Measurements from ENCODE around the gene DQX1. TPM values are rescaled to one million over a fixed set of nuclear protein-coding genes. Genes with fewer than 3 reads are reported as not detected.

DQX1 gene
- polyA plus RNA-seq, 10 donors = 0.13 to 0.33 (median 0.16) TPM; not detected in 5

DNA sequence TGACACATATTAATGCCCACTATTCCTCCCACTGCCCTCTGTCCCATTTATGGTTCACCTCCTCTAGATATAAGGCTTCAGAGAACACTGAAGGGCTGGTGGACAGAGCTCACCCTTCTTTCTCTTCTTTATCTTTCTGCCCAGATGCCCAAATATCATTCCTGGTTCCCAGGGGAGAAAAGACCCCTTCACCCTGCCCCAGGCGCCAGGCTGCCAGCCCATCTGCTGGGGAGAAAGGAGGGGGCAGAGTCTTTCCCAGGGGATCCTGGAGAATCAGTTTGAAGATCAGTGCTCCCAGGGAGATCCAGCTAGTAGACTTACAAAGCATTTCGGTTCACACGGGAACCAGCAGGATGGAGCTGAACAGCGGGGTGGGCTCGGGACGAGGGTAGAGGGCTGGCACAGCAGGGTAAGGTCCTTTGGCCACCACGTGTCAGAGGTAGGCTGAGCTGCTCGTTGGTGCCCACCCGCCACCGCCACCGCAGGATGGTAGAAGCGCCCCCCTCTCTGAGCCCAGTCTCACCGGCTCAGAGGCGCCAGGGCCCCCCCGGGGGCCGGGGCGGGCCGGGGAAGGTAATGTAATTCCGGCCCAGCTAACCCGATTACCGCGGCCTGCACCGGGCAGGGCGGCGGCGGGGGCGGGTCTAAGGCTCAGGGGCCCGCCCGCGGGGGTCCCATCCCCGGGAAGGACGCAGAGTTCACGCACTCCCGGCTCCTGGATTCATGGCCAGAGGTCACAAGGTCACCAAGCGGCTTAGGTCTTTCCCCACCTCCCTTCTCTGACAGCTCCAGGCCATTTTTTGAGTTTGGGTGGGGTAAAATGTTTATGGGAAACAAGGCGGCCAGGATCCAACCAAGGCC, 13.1 kb downstream of the DQX1 start:
- no peak for DNase-seq

- DNase-seq = no peak
These were observed 14.7 kb downstream of the DQX1 start for GRCh38 chr2:74511104-74511989.

- DNase-seq = no peak
These were observed 15.8 kb downstream of the DQX1 start for GRCh38 chr2:74510272-74510671.

GRCh38 chr2:74507926-74508520, 18.0 kb downstream of the DQX1 start:
- DNase-seq = peak in 1 of 3 donors; percentile 74

- peak; percentile 98 to 100 (median 99) for DNase-seq
These were observed 18.7 kb downstream of the DQX1 start, which contains the start of gene PCGF1 for GRCh38 chr2:74507145-74507925. Gene PCGF1, minus strand, starts transcription at chr2:74507695. Its CDS starts 27 bp downstream, at chr2:74507668.

- DNase-seq = no peak
These were observed 20.4 kb downstream of the DQX1 start for GRCh38 chr2:74505448-74506246.

DNA sequence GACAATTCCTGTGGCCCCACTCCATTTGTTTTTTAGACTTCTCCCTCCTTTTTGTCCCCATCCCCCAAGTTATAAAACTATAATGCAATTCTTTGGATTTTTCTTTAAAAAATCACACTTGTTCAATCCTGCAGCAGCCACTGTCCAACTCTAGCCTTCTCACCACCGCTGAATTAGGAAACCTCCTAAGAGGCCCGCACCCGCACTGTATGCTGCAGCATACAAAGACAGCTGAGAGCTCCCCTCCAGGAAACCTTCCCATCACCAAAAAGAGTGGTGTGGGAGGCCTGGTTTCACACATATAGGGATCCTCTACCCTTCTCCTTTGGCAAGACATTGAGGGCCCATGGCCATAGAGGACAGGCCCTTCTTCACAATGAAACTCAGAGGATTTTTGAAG, 21.4 kb downstream of the DQX1 start:
- no peak for DNase-seq

- no peak for DNase-seq
These were observed 22.2 kb downstream of the DQX1 start for GRCh38 chr2:74503506-74504475.

DNA sequence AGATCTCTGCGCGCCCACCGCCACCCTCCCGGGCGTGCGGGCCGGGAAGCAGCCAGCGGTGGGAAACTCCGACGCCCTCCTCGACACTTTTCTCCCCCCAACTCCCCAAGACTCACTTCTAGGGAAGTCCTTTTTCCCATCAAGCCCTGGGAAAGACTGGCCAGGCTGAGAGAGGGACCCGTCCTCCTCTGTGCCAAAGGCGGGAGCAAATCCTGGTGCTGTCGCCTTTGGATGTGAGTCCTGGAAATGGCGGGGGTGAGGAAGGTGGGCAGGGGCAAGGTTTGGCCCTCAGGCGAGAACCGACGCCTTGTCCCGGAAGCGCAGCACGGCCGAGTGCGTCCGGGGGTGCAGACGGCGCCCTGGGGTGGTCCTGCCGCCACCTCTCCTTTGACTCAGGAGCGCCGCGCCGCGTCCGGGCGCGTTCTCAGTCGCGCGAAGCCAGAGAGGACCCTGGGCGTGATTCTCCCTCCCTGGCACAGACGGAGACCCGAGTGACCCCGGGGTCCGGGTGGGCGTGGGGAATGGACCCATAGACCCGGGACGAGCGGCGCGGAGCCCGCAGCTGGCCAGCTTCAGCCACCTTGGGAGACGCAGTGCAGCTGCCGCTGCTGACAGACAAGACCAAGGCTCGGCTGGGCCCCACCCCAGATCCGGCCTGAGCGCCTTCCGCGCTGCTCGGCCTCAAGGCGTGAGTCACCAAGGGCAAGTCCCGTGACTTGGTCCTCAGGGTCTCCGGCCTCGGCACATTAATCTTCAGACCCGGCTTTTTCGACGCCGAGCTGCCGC, 23.1 kb downstream of the DQX1 start:
- peak; percentile 72 to 90 (median 79) for DNase-seq

GRCh38 chr2:74502147-74502719, 23.8 kb downstream of the DQX1 start:
- DNase-seq = peak in 1 of 3 donors; percentile 67

- DNase-seq = peak in 1 of 3 donors; percentile 73
These were observed 24.5 kb downstream of the DQX1 start for GRCh38 chr2:74501335-74502071.

DNA sequence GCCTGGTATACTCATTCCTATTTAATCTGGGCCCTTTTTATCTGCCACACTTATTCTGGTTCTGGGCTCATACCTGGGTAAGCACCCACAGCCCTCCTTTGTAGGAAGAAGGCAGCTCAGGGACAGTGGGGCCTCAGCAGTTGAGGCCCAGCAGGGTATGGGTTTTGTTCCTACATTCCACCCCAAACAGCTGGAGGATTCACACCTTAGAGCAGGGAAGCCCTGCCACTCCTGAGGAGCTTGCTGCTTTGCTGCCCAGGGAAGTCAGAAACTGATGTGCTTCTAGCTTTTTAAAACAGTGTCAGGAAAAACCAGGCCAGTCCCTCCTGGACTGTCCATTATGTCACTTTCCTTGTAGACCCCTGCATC, 25.5 kb downstream of the DQX1 start:
- DNase-seq = no peak

- DNase-seq = no peak
These were observed 26.0 kb downstream of the DQX1 start for GRCh38 chr2:74499940-74500577.

DNA sequence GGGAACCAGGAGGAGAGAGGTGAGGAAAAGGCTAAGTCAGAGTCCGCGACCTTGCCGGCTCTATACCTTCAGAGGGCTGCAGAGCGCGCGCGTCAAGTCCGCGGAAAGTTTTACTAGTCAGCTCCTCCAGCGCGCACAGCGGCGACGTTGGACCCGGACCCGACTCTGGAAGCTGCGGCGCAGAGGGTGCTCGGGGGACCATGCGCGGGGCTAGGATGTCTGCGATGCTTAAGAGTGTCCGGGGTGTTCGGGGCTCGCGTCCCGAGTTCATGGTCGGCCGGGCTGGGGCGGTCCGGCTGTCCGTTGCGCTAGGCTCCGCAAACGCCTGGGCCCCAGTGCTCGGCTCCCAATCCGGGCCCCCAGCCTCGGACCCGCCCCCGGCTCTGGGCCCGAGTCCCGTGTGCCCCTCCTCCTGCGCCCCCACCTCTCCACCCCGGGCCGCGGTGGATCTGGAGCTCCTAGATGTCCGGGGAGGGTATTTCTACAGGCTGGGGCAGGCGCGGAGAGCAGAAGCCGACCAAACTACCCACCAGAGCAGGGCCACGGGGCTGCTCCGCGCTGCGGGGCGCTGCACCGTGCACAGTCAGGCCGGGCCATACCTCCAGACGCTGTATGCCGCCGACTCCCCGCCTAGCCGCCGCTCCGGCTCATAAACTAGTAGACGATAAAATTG, 26.6 kb downstream of the DQX1 start, which contains the start of gene LBX2:
Gene LBX2, minus strand, starts transcription at position 337 of the 673 bp plus-strand sequence. Its CDS starts 66 bp downstream, at position 271.
- DNase-seq = peak in 1 of 3 donors; percentile 86

DNA sequence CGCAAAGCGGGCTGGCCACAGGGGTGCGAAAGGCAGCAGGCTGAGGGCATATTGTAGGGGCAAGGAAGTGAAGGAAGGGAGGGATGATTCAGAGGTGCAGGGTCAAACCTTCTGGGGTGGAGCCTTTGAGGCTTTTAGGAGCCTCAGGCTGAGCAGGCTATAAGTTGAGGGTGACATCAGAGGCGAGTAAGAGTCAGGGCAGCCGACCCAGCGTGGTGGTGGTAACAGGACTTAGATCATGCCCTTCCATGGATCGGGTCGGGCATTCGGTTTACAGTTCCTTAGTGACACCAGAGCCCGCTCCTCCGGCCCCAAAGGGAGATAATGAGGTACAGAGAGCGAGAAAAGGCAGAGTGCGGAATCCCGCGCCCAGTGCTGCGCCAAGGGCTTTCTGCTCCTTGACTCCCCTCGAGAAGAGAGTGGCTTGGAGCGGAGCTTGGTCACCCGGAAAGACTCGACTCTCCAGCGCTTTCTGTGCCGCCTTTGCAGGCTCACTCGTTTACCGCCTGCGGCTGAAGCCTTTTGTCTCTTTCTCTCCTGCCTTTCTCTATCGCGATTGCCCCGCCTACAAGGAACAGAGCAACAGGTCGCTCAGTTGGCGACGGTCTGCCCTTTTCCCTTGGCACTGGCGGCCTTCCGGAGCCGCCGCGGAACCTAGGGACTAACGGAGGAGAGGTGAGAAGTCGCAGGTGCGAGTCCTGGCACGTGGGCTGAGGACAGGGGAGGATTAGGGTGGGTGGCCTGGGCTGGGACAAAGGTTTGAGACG, 27.3 kb downstream of the DQX1 start:
- peak in 1 of 3 donors; percentile 56 for DNase-seq
